Activated CD8-positive, alpha-beta memory T cell treated with anti-CD3 and anti-CD28 coated beads, Interleukin-2, amount 50 U/mL, for 24 hours (primary cell): ENCODE data around the gene LHFPL2.

ENCODE experiments used
- DNase-seq: peaks from one replicate; pipeline ENCODE4 v3.0.0-alpha.2; 2020; ENCODE audit errors: extremely low read depth

The LHFPL2 gene

DNA sequence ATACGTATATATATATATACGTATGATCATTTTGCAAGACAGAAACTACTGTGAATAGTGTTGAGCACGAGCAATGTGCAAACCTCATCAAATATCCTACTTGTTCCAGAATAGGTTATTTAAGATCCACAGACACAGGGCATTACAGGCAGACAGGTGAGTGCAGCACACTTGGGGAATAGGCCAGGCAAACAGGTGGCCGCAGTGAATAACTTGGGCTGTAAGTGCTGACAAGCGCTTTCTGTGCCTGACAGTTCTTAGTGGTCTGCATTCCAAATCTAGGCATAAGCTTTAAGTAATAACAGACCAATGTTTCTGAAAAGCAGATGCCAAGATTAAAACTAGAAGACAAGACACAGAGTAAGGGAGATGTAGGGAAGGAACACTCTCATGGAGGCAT, 77.9 kb downstream of the LHFPL2 start:
- no peak for DNase-seq

DNA sequence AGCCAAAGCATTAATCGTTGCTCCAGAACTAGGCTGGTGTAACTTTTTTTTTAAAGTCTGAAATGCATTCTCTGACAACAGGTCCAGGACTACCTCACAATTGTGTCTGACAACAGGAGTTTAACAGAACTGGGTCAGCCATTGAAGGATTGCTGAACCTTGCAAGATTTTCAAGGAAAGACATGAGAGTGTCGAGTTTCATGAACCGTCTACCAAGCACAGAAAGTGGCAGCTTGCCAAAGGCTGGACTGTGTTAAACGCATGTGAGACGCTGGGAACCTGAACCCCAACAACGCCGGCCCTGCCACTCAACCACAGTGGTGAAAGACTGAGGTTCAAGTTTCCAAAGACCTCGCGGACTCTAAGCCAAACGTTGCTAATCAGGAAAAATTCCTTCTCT, 79.1 kb downstream of the LHFPL2 start:
- no peak for DNase-seq

DNA sequence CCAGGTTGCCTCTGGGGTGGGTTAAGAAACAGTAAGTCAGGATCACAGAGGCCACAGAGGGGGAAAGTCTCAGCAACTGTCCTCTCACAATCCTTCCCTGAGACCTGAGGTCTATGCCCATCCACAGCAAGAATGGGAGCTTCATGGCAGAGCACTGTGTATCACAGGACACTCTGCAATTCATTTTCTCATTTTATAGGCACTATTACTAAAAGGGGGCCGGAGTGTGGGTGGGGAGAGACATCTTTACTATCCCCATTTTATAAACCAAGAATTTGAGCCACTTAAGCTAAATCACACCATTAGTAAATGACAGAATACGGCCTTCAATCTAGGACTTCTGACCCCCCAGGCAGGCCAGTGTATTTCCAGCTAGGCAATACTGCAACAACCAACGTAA, 79.9 kb downstream of the LHFPL2 start:
- DNase-seq: no peak

DNA sequence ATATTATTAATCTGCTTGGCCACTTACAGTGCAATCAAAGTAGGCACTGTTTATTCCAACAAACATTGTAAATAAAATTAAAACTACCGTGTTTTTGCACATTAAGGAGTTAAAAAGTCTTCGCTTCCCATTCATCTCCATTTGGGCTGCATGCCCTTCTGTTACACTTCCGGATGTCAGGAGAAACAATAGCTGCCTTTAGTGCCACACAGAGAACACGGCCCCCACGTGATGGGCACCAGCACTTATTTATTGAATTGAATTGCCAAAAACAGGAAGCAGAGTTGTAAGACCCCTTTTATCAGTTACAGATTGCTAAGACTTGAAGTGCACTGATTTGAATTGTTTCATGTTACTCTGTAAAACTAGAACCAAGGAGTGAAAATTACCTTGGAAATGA, 80.4 kb downstream of the LHFPL2 start:
- DNase-seq: no peak

DNA sequence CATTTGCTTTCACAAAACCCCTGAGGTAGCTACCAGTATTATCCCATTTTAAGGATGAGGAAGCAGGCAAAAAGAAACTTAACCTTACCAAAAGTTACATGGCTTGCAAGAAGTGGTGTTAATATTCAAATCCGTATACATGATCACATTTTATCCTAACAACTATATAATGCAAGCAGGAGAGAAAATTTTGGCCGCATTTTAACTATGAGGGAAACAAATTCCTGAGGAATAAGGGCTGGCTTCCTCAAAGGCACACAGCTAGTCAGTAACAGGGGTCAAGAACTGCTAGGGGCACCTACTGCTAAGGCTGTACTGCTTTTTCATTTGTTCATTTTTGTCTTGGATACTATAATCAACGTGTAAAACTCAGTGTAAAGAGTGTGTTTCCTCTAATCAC, 81.0 kb downstream of the LHFPL2 start:
- no peak for DNase-seq

DNA sequence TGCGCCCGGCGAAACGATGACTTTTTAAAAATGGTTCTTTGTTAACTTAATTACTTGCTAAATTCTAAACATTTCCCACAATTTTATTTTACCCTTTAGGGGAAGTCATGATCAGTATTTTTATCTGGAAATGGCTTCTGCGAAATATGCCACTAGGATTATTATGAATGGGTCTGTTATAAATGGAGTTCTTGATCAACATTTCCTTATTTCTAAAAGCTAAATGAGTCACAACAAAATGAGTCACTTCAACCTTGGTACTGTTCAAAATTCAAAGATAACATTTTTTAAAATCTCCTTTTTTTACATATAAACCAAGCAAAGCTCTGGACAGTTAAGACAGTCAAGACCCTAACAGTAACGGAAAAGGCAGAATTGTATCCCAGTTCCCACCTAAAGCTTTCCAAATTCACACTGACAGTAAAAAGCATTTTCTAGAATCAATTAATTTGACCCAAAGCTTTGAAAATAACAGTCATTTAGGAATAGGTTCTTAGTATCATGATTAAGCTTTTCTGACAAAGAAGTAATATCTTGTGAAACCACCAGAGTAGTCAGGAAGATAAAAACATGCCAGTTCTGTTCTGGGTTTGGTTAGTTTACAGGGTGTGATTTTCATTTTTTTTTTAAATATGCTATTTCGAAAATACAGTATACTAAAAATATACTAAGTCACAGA, 81.7 kb downstream of the LHFPL2 start:
- DNase-seq: no peak

DNA sequence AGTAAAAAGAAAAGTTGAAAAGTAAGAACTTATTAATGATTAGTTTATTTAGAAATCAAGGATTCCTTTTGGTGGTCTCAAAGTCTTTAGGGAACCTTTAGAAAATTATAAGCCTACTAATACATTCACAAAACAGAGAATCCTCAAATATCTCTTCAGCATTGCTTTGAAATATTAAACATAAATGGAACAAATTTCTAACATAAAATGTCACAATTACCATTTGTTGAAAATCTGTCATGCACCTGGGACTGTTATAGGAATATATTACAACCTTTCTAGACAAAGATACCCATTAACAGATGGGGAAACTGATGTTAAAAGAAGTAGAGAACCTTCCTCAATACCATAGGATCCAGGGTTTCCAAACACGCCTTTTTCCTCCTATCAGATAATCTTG, 83.2 kb downstream of the LHFPL2 start:
- no peak for DNase-seq

DNA sequence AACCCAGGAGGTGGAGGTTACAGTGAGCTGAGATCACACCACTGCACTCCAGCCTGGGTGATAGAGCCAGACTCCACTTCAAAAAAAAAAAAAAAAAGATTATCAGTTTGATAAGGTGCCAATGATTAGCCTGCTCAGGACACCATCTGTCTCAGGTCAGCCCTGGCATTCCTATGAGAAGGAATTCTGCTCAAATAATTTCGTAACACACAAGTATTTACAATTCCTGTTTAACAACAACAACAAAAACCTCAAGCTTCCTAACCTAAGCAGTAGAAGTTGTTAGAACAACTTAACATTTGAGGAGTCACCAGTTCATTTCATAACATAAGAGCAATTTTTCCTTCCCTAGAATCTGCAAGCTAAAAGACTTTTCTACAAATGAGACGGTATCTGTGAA, 85.0 kb downstream of the LHFPL2 start:
- DNase-seq: no peak

DNA sequence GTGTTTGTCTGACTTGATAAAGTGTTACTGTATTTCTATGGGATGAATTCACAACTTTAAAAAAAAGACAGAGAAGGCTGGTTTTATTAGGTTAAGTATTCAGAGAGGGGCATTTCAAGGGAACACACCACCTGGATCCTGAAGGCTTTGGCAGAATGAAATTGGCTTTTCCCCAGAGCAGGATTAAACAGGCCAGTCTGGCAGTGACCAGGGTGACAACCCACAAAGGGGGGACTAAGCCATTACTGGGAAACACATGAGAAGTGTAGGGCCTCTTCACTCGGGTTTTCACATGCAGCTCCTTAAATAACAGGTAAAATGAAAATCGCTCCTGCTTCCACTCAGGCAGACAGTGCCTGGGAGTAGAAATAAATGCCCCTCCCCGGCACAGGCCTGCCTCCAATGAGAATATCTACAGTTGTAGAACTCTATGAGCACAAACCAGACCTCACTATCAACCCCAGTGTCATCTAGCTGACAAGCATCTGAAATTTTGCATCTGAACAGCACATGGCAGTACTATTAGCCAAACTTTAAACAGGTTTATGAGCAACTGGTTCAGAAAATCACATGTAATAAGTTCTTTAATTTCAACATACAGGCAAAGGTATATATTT, 85.8 kb downstream of the LHFPL2 start:
- no peak for DNase-seq

DNA sequence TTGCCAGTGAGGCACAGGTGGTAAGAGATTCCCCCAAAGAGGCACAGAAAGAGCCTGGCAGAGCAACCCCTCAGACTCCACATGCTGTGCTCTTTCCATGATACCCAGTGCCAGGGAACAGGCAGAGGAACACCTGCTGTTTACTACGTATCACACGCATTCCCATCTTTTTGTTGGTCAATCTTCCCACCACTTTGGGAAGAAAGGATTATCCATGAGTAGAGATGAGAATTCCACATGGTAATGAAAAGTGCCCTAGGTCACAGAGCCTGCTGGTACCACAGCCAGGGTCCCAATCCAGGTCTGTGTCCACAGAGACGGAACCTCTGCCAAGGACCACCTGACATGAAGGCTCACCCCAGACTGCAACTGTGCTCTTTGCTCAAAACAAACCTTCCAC, 86.6 kb downstream of the LHFPL2 start:
- DNase-seq: no peak

DNA sequence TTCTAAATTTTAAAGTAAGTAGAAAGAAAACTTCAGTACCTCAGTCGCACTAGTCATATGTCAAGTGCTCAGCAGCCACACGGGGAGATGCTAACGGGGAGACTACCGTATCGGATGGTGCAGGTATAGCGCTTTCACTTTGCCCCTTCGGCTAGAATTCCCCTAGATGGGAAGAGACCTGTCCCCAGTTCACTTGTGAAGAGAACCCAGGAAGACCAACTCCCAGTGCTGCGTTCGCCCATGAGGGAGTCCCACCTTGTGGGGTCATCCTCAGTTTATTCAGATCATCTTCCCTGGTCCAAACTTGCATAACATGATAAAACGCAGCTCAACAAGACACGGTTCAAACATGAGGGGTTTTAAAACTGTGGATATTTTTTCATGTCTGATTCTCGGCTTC, 87.3 kb downstream of the LHFPL2 start:
- no peak for DNase-seq

DNA sequence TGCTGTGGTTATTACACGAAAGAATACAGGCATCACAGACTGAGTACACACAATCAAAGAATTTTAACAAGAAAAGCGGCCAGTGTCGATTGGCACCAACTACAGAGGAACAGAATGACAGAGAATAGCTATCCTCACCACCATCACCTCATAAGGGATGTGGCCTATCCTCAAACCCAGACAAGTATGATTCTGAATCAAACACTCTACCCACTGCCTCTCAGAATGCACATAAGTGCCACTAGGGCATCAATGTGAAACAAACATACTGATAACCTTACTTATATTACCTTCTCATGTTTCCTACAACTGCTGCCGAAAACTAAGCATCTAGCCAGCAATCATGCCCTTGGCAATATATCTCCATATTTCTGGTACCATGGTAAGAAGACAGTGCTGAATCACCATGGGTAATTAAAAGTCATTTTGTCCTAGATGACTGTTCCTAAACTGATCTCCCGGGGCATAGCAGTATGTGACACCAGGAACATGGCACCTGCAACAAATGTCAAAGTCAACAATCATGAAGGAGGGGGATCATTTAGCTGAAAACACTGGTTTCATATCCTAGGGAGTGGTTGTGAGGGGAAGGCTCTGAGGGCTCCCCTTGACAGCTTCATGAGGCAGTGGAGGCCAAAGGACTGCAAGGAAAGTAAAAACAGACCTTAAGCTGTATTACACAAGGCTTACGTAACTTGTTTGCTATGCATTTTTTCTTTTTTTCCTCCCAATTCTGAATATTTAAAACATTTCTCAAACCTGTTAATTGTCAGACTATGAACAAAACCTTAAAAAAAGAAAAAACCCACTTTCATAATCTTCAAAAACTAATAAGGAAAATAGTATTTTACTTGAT, 88.3 kb downstream of the LHFPL2 start:
- DNase-seq: no peak

DNA sequence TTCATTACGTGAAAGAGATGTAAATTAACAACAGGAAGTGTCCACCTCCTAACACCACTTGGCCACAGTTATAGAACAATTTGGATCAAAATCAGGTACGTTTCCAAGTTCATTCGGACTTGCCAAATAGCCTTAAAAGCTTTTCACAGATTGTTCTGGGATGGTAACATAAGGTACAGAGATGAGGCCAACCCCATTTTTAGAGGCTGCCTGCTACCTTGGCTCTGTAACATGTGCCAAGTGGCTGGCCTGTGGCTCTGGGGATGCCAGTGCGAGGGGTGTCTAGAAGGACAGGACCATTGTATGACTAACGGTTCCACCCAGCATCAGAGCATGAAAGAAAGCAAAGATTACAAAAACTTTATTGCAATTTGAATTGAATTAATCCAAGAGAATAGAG, 91.0 kb downstream of the LHFPL2 start:
- DNase-seq: no peak

DNA sequence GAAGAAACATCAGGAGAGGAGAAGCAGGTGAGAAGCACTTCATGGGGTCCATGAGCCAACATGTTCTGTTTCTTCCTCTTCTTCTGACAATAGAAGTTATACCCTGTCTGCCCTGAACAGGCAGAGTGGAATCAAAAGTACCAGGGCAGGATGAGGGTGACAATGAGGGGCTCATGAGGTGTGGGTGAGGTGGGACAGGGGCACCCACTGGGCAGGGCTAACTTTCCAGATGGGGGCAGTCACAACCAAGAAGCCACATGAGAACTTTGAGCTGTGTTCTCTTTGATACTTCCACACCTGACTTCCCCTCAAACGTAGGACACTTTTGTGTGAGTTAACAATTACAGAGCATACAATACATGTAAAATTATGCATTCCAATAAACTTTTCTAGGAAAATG, 92.7 kb downstream of the LHFPL2 start:
- DNase-seq: no peak

DNA sequence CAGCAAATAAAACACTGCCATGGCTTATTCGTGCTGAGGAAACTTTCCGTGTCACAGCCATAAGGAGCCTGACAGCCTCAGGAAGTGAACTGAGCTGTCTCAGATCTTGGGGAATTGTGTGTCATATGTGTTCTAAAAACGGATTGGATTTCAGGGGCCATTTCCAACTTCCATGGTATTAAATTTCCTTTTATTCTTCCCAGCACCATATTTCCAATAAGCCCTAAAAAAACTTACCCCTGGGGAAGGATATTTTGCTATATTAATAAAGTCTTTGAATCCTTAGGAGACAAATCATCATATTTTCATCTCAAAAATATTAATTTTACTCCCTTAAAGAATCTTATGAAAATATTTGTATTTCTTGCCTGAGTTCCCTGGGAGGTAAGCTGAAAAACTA, 93.9 kb downstream of the LHFPL2 start:
- DNase-seq: no peak

DNA sequence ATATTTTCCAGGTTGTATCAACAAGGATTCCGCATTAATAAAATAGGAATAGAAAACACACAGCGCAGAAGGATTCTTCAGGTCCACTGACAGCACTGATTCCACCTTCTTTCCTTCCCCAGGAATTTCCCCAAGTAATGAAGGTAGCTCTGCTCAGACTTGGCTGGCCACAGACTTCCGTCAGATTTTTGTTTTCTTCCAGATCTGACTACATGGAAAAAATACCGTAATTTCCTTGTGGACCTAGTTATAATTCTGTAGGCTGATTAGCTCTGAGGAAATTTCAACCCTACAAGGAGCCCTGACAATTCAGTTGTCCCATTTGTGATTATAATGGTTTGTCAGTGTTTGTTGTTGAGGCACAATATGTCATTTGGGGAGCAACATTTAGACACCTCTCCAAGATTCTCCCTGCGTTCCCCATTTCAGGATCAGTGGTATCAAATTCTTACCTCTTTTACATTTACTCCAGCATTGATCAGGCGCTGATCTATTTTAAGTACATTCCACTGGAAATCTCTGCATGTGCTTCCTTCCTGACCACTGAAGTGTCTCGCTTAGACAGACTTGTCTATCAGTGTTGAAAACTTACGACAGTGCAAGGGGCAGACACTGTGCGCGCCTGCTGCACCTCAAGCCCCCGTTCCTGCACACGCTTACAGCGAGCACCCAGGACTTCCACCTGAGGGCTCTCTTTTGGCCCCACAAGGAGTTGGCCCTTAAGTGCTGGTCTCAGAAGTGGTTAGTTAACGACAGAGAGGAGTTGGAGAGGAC, 94.8 kb downstream of the LHFPL2 start:
- no peak for DNase-seq

DNA sequence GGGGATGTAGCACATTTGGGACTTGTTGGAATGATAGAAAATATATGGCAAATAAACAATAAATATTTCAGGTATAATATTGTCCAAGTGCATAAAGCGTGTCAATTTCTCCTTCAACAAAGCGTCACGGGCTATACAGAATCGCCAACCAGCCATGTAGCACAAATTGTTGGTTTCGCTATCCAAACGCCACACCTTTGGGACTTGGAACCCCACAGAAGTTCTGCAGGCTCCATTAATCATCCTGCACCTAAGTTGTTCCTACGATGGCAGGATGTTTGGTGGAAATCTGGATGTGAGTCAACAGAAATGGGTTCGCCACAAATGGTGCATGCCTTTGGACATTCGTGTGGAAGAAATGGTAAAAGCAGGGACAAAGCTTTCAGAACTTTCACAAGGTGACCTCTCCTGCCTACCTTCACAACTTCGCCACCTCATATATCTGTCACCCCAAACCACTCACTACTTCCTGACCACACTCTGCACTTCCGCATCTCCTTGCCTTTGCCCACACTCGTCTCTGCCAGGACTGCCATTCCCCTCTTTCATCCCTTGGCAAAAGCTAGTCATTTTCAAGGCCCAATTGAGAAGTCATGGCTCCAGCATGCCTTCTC, 95.7 kb downstream of the LHFPL2 start:
- no peak for DNase-seq

DNA sequence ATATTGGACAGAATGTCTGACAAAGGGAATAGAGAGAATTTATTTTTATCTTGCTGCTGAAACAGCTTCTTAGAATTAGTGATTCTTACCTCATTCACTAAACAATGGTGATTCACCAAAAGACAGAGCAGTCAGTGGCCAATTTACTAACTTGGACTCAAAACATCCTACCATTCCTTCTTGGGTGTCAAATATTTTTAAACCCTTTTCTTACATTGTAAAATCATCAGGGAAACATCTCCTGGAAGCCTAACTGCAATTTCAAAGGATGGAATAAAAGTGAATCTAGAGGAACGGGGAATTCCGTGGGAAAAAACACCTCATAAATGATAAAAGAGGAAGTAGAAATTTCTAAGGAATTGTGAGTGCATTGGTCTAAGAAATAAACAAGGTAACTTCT, 97.7 kb downstream of the LHFPL2 start:
- DNase-seq: no peak

DNA sequence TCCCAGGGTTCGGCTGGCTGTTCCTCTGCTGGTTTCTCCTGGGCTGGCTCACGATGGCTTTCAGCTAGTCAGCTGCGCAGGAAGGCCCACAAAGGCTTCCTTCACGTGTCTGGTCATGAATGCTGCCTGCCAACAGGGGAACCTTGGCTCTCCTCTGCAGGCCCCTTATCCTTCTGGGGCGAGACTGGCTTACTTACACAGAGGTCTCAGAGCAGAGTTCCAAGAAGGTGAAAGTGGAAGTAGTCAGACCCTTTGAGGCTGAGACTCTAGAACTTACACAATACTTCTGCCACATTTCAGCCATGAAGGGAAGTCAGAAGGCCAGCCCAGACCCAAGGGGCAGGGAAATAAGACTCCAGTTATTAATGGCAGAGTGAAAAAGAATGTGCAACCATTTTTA, 99.5 kb downstream of the LHFPL2 start:
- DNase-seq: no peak

DNA sequence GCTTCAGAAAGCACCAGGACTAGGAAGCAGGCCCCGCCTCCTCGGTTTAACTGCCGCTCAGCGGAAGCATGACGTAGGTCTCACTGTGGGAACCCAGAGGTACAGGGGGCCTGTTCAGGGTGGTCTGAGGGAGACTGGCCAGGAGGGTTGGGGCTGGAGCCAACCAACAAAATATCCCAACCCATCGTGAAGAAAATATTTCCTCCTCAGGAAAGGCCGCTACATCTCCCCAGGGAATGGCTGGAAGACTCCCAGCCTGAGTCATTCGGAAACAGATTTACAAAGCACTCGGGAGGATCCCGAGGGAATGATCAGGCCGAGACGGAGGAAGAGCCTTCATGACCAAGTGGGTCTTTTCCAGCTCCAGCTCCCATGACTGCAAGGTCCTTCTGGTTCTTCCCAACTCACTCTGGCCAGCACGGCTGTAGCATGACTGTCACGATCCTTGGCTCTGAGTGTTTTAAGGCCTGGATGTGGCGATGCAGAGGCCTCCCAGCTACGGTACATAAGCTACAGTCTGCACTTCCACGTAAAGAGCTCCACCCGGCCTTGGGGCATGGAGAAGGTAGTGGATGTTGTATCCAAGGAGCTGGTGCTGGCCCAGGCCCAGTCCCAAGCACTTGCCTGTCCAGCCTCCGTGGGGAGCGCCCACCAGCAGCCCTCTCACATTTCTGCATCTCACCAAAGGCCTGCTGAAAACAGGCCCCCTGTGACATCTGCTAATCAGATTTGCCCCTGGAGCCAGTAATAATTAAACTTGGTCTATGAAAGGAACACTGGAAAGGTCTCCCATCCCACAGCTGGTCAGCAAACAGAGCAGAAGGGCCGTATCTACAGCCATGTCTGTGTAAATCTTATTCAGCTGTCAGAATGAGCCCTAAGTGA, 100.6 kb downstream of the LHFPL2 start:
- DNase-seq: no peak

DNA sequence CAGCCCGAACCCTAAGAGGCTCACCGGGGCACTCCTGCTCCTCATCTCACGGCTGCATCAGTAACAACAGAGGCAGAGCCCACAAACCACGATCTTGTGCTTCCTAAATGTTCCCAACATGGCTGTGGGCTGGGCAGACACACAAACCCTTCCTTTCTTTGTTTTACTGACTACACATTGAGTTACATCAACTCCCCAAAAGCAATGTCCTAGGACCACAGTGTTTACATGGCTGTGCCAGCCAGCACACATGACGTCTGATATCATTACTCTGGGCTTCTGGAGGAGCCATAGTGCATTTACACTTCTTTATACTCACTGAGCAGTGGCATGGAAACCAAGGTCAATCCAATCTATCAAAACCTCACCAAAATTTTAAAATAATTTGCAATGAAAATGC, 101.4 kb downstream of the LHFPL2 start:
- DNase-seq: no peak
